ENCODE data around the gene SPOCK1.

- TF ChIP-seq TAF1 (IDR thresholded peaks at IDR 0.05; ENCODE audit: control insufficient read depth, extremely low read depth, insufficient read depth, low read length, severe bottlenecking) (no peak), GTF3C2 (IDR thresholded peaks at IDR 0.05; ENCODE audit: borderline replicate concordance, extremely low read depth, insufficient read length) (no peak), POLR2AphosphoS5 (IDR thresholded peaks at IDR 0.05; ENCODE audit: control insufficient read depth, insufficient read depth, low read depth, low read length) (no peak), REST (IDR thresholded peaks at IDR 0.05; ENCODE audit: borderline replicate concordance) (no peak), REST (CRISPR knock-in tag; IDR thresholded peaks at IDR 0.05; ENCODE audit: low read depth) (no peak), ZNF785 (CRISPR knock-in tag; IDR thresholded peaks at IDR 0.05) (no peak), KDM1A (IDR thresholded peaks at IDR 0.05) (no peak), ARNT (IDR thresholded peaks at IDR 0.05) (no peak)
- TF ChIP-seq, protein P1, sequence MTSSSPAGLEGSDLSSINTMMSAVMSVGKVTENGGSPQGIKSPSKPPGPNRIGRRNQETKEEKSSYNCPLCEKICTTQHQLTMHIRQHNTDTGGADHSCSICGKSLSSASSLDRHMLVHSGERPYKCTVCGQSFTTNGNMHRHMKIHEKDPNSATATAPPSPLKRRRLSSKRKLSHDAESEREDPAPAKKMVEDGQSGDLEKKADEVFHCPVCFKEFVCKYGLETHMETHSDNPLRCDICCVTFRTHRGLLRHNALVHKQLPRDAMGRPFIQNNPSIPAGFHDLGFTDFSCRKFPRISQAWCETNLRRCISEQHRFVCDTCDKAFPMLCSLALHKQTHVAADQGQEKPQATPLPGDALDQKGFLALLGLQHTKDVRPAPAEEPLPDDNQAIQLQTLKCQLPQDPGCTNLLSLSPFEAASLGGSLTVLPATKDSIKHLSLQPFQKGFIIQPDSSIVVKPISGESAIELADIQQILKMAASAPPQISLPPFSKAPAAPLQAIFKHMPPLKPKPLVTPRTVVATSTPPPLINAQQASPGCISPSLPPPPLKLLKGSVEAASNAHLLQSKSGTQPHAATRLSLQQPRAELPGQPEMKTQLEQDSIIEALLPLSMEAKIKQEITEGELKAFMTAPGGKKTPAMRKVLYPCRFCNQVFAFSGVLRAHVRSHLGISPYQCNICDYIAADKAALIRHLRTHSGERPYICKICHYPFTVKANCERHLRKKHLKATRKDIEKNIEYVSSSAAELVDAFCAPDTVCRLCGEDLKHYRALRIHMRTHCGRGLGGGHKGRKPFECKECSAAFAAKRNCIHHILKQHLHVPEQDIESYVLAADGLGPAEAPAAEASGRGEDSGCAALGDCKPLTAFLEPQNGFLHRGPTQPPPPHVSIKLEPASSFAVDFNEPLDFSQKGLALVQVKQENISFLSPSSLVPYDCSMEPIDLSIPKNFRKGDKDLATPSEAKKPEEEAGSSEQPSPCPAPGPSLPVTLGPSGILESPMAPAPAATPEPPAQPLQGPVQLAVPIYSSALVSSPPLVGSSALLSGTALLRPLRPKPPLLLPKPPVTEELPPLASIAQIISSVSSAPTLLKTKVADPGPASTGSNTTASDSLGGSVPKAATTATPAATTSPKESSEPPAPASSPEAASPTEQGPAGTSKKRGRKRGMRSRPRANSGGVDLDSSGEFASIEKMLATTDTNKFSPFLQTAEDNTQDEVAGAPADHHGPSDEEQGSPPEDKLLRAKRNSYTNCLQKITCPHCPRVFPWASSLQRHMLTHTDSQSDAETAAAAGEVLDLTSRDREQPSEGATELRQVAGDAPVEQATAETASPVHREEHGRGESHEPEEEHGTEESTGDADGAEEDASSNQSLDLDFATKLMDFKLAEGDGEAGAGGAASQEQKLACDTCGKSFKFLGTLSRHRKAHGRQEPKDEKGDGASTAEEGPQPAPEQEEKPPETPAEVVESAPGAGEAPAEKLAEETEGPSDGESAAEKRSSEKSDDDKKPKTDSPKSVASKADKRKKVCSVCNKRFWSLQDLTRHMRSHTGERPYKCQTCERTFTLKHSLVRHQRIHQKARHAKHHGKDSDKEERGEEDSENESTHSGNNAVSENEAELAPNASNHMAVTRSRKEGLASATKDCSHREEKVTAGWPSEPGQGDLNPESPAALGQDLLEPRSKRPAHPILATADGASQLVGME (CRISPR knock-in tag; IDR thresholded peaks at IDR 0.05): no peak
- TF ChIP-seq, protein P2, sequence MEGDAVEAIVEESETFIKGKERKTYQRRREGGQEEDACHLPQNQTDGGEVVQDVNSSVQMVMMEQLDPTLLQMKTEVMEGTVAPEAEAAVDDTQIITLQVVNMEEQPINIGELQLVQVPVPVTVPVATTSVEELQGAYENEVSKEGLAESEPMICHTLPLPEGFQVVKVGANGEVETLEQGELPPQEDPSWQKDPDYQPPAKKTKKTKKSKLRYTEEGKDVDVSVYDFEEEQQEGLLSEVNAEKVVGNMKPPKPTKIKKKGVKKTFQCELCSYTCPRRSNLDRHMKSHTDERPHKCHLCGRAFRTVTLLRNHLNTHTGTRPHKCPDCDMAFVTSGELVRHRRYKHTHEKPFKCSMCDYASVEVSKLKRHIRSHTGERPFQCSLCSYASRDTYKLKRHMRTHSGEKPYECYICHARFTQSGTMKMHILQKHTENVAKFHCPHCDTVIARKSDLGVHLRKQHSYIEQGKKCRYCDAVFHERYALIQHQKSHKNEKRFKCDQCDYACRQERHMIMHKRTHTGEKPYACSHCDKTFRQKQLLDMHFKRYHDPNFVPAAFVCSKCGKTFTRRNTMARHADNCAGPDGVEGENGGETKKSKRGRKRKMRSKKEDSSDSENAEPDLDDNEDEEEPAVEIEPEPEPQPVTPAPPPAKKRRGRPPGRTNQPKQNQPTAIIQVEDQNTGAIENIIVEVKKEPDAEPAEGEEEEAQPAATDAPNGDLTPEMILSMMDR (IDR thresholded peaks at IDR 0.05 in 2 of 3, conservative IDR thresholded peaks at IDR 0.05 in 1 of 3; ENCODE audit: insufficient read depth in 2 of 3, low read depth in 1 of 3, low read length in 3 of 3): no peak
Measured at GRCh38 chr5:137114529-137114928, 384.6 kb downstream of the SPOCK1 start.
